Skeletal muscle cell (primary cell): ENCODE data around the gene BCAS3.
"Not testable (repeated sequence)": the region's sequence is repeated elsewhere in the genome, so short reads cannot be mapped to it uniquely, and the experiment has no call there.

Source experiments
- DNase-seq: peaks from one replicate; pipeline ENCODE4 v3.0.0-alpha.2; 2010; ENCODE audit warnings: low read depth
- H3K4me3 ChIP-seq: 2 replicates; pipeline ENCODE4 v1.5.1; 2011; ENCODE audit warnings: low read depth, mild to moderate bottlenecking, control low read depth, low read length, moderate library complexity

The BCAS3 gene

DNA sequence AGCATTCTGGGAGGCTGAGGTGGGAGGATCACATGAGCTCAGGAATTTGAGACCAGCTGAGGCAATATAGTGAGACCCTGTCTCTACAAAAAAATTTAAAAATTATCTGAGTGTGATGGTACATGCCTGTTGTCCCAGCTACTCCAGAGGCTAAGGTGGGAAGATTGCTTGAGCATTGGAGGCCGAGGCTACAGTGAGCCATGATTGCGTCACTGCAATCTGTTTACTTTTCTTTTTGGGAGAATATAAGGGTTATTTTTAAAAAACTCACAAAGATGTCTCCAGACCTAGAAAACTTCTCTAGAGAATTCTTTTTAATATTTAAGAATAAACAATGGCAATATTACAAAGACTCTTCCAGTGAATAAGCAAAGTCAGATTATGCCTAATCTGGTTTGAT, 226.9 kb downstream of the BCAS3 start:
- DNase-seq: no peak
- no peak overlapping the region for H3K4me3 ChIP-seq

- DNase-seq: no peak
- no peak overlapping the region for H3K4me3 ChIP-seq
Measured at GRCh38 chr17:60905709-60906108, 228.1 kb downstream of the BCAS3 start.

DNA sequence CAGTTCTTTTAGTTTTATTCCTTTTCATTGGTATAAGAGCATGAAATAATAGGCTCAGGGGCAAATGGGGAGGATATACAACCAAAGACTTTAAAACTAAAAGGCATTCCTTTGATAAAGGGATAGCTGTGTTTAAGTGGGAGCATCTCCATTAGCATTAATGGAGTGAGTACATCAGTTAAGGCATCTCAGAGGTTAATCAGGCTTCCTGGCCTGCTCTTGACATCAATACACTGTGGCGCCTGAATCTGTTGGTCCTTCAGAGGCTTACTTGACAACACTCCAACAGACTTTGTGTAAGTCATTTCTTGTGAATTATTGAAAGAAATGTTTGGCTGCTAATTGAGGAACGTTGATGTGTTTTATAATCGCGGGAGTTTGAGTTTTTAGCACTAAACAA, 230.7 kb downstream of the BCAS3 start:
- no peak overlapping the region for H3K4me3 ChIP-seq
- no peak for DNase-seq

DNA sequence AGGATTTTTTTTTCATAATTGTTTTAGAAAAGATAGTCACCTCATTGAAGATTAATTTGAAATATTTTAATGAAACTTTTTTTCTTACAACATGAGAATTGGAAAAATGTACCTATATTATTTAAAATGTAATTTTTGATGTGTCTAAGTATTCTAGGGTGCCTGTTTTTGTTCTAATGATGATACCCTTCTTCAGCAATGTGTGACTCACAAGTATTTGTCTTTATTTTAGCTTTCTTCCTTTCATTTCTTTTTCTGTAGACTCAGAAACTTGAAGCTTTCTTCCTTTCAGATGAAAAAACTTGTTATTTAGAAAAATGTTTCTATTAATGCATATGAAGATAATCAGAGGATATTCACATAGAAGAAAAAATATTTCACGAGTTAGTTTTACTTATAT, 231.8 kb downstream of the BCAS3 start:
- DNase-seq: no peak
- H3K4me3 ChIP-seq: no peak overlapping the region

DNA sequence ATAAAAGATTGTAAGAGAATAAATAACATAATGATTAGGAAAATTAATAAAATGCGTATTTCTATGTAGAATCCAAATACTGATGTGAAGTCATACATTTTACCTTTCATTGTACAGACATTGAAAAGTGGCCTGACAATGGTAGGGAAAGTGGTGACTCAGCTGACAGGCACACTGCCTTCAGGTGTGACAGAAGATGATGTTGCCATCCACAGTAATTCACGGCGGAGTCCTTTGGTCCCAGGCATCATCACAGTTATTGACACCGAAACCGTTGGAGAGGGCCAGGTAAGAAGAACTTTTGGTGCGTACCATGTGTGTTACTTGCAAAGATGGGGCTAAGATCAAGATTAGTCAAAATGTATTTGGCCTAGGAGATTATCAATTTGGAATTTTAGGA, 232.8 kb downstream of the BCAS3 start:
- DNase-seq: no peak
- H3K4me3 ChIP-seq: no peak overlapping the region

- H3K4me3 ChIP-seq: no peak overlapping the region
Measured at GRCh38 chr17:60914078-60914477, 236.4 kb downstream of the BCAS3 start.

GRCh38 chr17:60916043-60916442, 238.4 kb downstream of the BCAS3 start:
- DNase-seq: no peak
- no peak overlapping the region for H3K4me3 ChIP-seq

More at GRCh38 chr17:60914078-60914477, 236.4 kb downstream of the BCAS3 start:
- no peak for DNase-seq

DNA sequence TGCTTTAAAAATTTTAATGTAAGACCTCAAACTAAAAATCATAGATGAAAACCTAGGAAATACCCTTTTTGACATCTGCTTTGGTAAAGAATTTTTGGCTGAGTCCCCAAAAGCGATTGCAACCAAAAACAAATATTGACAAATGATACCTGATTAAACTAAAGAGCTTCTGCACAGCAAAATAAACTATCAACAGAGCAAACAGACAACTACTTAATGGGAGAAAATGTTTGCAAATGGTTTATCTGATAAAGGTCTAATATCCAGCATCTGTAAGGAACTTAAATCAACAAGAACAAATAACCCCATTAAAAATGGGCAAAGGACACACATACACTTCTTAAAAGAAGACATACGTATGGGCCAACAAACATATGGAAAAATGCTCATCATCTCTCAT, 242.5 kb downstream of the BCAS3 start:
- no peak for DNase-seq
- H3K4me3 ChIP-seq: no peak overlapping the region

GRCh38 chr17:60923000-60923399, 245.3 kb downstream of the BCAS3 start:
- no peak overlapping the region for H3K4me3 ChIP-seq
- no peak for DNase-seq

- H3K4me3 ChIP-seq: no peak overlapping the region
- DNase-seq: no peak
Measured at GRCh38 chr17:60926466-60927183, 249.0 kb downstream of the BCAS3 start.

GRCh38 chr17:60933739-60934138, 256.1 kb downstream of the BCAS3 start:
- no peak overlapping the region for H3K4me3 ChIP-seq
- no peak for DNase-seq

- H3K4me3 ChIP-seq: no peak overlapping the region
- DNase-seq: no peak
Measured at GRCh38 chr17:60934723-60935122, 257.1 kb downstream of the BCAS3 start.

DNA sequence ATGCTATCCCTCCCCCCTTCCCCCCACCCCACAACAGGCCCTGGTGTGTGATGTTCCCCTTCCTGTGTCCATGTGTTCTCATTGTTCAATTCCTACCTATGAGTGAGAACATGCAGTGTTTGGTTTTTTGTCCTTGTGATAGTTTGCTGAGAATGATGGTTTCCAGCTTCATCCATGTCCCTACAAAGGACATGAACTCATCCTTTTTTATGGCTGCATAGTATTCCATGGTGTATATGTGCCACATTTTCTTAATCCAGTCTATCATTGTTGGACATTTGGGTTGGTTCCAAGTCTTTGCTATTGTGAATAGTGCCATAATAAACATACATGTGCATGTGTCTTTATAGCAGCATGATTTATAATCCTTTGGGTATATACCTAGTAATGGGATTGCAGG, 258.3 kb downstream of the BCAS3 start:
- H3K4me3 ChIP-seq, DNase-seq: not testable (repeated sequence)

- no peak overlapping the region for H3K4me3 ChIP-seq
- DNase-seq: no peak
Measured at GRCh38 chr17:60939318-60939717, 261.7 kb downstream of the BCAS3 start.

DNA sequence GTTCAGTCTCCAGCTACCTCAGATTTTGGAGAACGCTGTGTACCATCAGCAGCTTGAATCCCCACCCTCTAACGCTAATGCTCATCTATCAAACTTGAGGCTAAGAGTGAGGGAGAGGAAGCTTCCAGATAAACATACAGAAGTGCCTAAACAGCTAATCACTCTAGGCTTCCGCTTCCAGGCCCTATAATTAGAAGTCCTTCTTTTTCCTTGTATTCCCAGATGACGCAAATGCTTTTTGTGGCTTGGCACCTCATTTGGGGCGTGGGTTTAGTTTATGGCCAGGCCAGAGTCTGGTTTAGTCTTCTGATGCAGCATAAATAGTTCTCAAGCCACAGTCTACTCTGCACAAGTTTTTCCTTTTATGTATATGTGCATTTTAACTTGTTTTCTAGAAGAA, 263.4 kb downstream of the BCAS3 start:
- H3K4me3 ChIP-seq: no peak overlapping the region
- peak; percentile 94 for DNase-seq

GRCh38 chr17:60941571-60941970, 263.9 kb downstream of the BCAS3 start:
- H3K4me3 ChIP-seq: no peak overlapping the region
- DNase-seq: no peak

- DNase-seq: no peak
- no peak overlapping the region for H3K4me3 ChIP-seq
Measured at GRCh38 chr17:60944751-60945150, 267.1 kb downstream of the BCAS3 start.

GRCh38 chr17:60947100-60947499, 269.4 kb downstream of the BCAS3 start:
- no peak overlapping the region for H3K4me3 ChIP-seq
- DNase-seq: no peak

GRCh38 chr17:60947543-60947942, 269.9 kb downstream of the BCAS3 start:
- no peak for DNase-seq
- no peak overlapping the region for H3K4me3 ChIP-seq

DNA sequence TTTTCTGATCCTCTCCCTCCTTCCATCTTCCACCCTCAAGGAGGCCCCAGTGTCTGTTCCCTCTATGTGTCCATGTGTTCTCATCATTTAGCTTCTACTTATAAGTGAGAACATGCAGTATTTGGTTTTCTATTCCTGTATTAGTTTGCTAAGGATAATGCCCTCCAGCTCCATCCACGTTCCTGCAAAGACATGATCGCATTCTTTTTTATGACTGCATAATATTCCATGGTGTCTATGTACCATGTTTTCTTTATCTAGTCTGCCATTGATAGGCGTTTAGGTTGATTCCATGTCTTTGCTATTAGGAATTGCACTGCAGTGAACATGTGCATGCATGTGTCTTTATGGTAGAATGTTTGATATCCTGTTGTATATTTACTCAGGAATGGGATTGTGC, 275.1 kb downstream of the BCAS3 start:
- no peak for DNase-seq
- no peak overlapping the region for H3K4me3 ChIP-seq

DNA sequence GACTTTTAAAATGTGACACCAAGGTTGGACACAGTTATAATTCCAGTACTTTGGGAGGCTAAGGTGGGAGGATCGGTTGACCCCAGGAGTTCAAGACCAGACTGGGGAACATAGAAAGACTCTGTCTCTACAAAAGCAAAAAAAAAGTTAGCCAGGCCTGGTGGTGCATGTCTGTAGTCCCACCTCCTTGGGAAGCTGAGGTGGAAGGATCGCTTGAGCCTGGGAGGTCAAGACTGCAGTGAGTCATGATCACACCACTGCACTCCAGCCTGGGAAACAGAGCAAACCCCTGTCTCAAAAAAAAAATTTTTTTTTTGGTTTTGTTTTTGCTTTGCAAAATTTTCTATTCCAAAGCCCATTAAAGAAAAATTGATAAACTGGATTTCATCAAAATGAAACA, 281.4 kb downstream of the BCAS3 start:
- DNase-seq: no peak
- H3K4me3 ChIP-seq: no peak overlapping the region

GRCh38 chr17:60959696-60960095, 282.0 kb downstream of the BCAS3 start:
- DNase-seq: no peak
- no peak overlapping the region for H3K4me3 ChIP-seq
